ENCODE data around the gene MT1X.

Gene MT1X

GRCh38 chr16:56681939-56682702 is at the start of gene MT1X:
TSS of gene MT1X (plus strand) at chr16:56682470. CDS start at chr16:56682541, 71 bp downstream.
- peak; percentile 89 to 92 for DNase-seq

- no peak for DNase-seq
Measured at GRCh38 chr16:56632848-56633365, 49.4 kb upstream of the MT1X start.

GRCh38 chr16:56633535-56633934 is 48.7 kb upstream of the MT1X start:
- DNase-seq = no peak

GRCh38 chr16:56634715-56635440 is 47.4 kb upstream of the MT1X start:
- no peak for DNase-seq

GRCh38 chr16:56635441-56635967 is 46.8 kb upstream of the MT1X start:
- DNase-seq = no peak

- DNase-seq = no peak
Measured at GRCh38 chr16:56636616-56637413, 45.5 kb upstream of the MT1X start.

GRCh38 chr16:56637814-56638750 is 44.2 kb upstream of the MT1X start, which contains the start of gene MT1A:
TSS of gene MT1A (plus strand) at chr16:56638666. CDS start at chr16:56638739, 73 bp downstream.
- DNase-seq = no peak

GRCh38 chr16:56639045-56639444 is 43.2 kb upstream of the MT1X start:
- no peak for DNase-seq

GRCh38 chr16:56640076-56640475 is 42.2 kb upstream of the MT1X start:
- no peak for DNase-seq

- DNase-seq = no peak
Measured at GRCh38 chr16:56641166-56641565, 41.1 kb upstream of the MT1X start.

GRCh38 chr16:56643080-56643778 is 39.0 kb upstream of the MT1X start:
- no peak for DNase-seq

- no peak for DNase-seq
Measured at GRCh38 chr16:56643833-56644232, 38.4 kb upstream of the MT1X start.

- no peak for DNase-seq
Measured at GRCh38 chr16:56645311-56645710, 37.0 kb upstream of the MT1X start.

GRCh38 chr16:56645838-56646237 is 36.4 kb upstream of the MT1X start:
- no peak for DNase-seq

GRCh38 chr16:56647641-56648431 is 34.4 kb upstream of the MT1X start:
- no peak for DNase-seq

GRCh38 chr16:56649271-56649670 is 33.0 kb upstream of the MT1X start:
- no peak for DNase-seq

- DNase-seq = no peak
Measured at GRCh38 chr16:56649820-56650219, 32.5 kb upstream of the MT1X start.

GRCh38 chr16:56651586-56651985 is 30.7 kb upstream of the MT1X start, which contains the start of gene MT1B:
TSS of gene MT1B (plus strand) at chr16:56651886. CDS start at chr16:56651954, 68 bp downstream.
- DNase-seq = no peak

GRCh38 chr16:56652600-56652999 is 29.7 kb upstream of the MT1X start:
- no peak for DNase-seq

GRCh38 chr16:56653218-56653617 is 29.1 kb upstream of the MT1X start:
- no peak for DNase-seq

Measured in Kasumi-1 (cell line).